IMR-90 (cell line): Measurements from ENCODE around the gene NKTR. TPM values are rescaled to one million over a fixed set of nuclear protein-coding genes. Genes with fewer than 3 reads are reported as not detected.

Experiments
- ATAC-seq: fragments of 200-7000 bp; cut with Tn5 transposase; 2 replicates; pipeline ENCODE4 v1.9.1; 2020; ENCODE audit warnings: low read depth, mild to moderate bottlenecking, moderate library complexity
- BruUV-seq: library from RNA; stranded (reverse); fragments of 400-500 nt; replicated peaks from 2 replicates; lab custom pipeline; 2021; lab: Mats Ljungman, UMichigan
- CTCF ChIA-PET: fragments of 300-600 bp; formaldehyde crosslinking; extraction: SDS; loops from one replicate; lab custom pipeline; 2021; ENCODE audit warnings: antibody characterized with exemption; lab: Yijun Ruan, JAX
- POLR2A ChIA-PET: fragments of 300-600 bp; sonication (Branson Sonifier 250); formaldehyde crosslinking; loops from one replicate; lab custom pipeline; 2022; ENCODE audit warnings: antibody characterized with exemption; ENCODE audit not compliant: unreplicated experiment; lab: Charles Lee
- DNase-seq: peaks from one replicate; pipeline ENCODE4 v3.0.0; 2013
- H2AFZ ChIP-seq: replicated peaks from 2 replicates; pipeline ENCODE3; 2013; ENCODE audit warnings: low read length, mild to moderate bottlenecking; ENCODE audit not compliant: poor library complexity
- H2AK5ac ChIP-seq: 2 replicates; pipeline ENCODE4 v1.6.1; 2013; ENCODE audit warnings: low read depth, low read length, inconsistent platforms
- H2AK9ac ChIP-seq: replicated peaks from 2 replicates; pipeline ENCODE3; 2013; ENCODE audit warnings: mild to moderate bottlenecking, low read depth, low read length, moderate library complexity; ENCODE audit not compliant: poor library complexity
- H2BK120ac ChIP-seq: 2 replicates; pipeline ENCODE4 v1.6.1; 2013; ENCODE audit warnings: low read depth, low read length, inconsistent platforms
- H2BK15ac ChIP-seq: 3 replicates; pipeline ENCODE4 v1.6.1; 2013; ENCODE audit warnings: low read depth, low read length, inconsistent platforms
- H2BK20ac ChIP-seq: 2 replicates; pipeline ENCODE4 v1.6.1; 2013; ENCODE audit warnings: low read depth, mild to moderate bottlenecking, inconsistent platforms, low read length, moderate library complexity
- H2BK5ac ChIP-seq: 2 replicates; pipeline ENCODE4 v1.6.1; 2013; ENCODE audit warnings: mild to moderate bottlenecking, low read depth, low read length, inconsistent platforms; ENCODE audit not compliant: poor library complexity, severe bottlenecking
- H3K14ac ChIP-seq: replicated peaks from 2 replicates; pipeline ENCODE4 v1.6.1; 2013; ENCODE audit warnings: low read depth, low read length, inconsistent platforms
- H3K18ac ChIP-seq: 2 replicates; pipeline ENCODE4 v1.6.1; 2013; ENCODE audit warnings: low read depth, low read length, control low read depth
- H3K23ac ChIP-seq: 2 replicates; pipeline ENCODE4 v1.6.1; 2013; ENCODE audit warnings: low read depth, low read length, inconsistent platforms
- H3K27ac ChIP-seq: 2 replicates; pipeline ENCODE4 v1.5.1; 2013; ENCODE audit warnings: mild to moderate bottlenecking, control low read depth, low read length; ENCODE audit not compliant: insufficient read depth
- H3K27me3 ChIP-seq: 2 replicates; pipeline ENCODE4 v1.6.1; 2013; ENCODE audit warnings: low read length; ENCODE audit not compliant: control insufficient read depth, insufficient read depth
- H3K36me3 ChIP-seq: 2 replicates; pipeline ENCODE4 v1.6.1; 2013; ENCODE audit warnings: low read length, mixed read lengths; ENCODE audit not compliant: control insufficient read depth, insufficient read depth
- H3K4ac ChIP-seq: 2 replicates; pipeline ENCODE4 v1.6.1; 2013; ENCODE audit warnings: low read depth, low read length, inconsistent platforms
- H3K4me1 ChIP-seq: 2 replicates; pipeline ENCODE4 v1.6.1; 2013; ENCODE audit warnings: low read length, mixed read lengths; ENCODE audit not compliant: control insufficient read depth, insufficient read depth
- H3K4me2 ChIP-seq: 2 replicates; pipeline ENCODE4 v1.6.1; 2013; ENCODE audit warnings: low read depth, mild to moderate bottlenecking, control low read depth, low read length, moderate library complexity
- H3K4me3 ChIP-seq: 2 replicates; pipeline ENCODE4 v1.5.1; 2013; ENCODE audit warnings: low read depth, mild to moderate bottlenecking, control low read depth, low read length, moderate library complexity; ENCODE audit not compliant: insufficient read depth
- H3K56ac ChIP-seq: 2 replicates; pipeline ENCODE4 v1.6.1; 2013; ENCODE audit warnings: low read length, inconsistent platforms; ENCODE audit not compliant: insufficient read depth; ENCODE audit errors: extremely low read depth
- H3K79me1 ChIP-seq, 2 experiments: 2 replicates each; pipeline ENCODE4 v1.6.1; 2013; ENCODE audit warnings: low read length in 2 of 2, inconsistent platforms in 1 of 2, low read depth in 1 of 2
- H3K9ac ChIP-seq: 2 replicates; pipeline ENCODE4 v1.6.1; 2013; ENCODE audit warnings: low read depth, low read length, control low read depth
- H3K9me1 ChIP-seq: 2 replicates; pipeline ENCODE4 v1.6.1; 2013; ENCODE audit warnings: low read length, inconsistent platforms; ENCODE audit not compliant: insufficient read depth
- H3K9me3 ChIP-seq: 2 replicates; pipeline ENCODE4 v1.6.1; 2013; ENCODE audit warnings: low read length; ENCODE audit not compliant: control insufficient read depth, insufficient read depth
- H4K20me1 ChIP-seq: 2 replicates; pipeline ENCODE4 v1.6.1; 2013; ENCODE audit warnings: low read length, inconsistent platforms; ENCODE audit not compliant: insufficient read depth
- H4K5ac ChIP-seq: 2 replicates; pipeline ENCODE4 v1.6.1; 2013; ENCODE audit warnings: mild to moderate bottlenecking, low read depth, low read length, control low read depth
- H4K8ac ChIP-seq, 2 experiments: 2 replicates each; pipeline ENCODE4 v1.6.1; 2013; ENCODE audit warnings: low read depth in 2 of 2, low read length in 2 of 2, control low read depth in 1 of 2, inconsistent platforms in 1 of 2
- H4K91ac ChIP-seq: 2 replicates; pipeline ENCODE4 v1.6.1; 2013; ENCODE audit warnings: low read depth, low read length, inconsistent platforms; ENCODE audit not compliant: insufficient read depth
- CEBPB ChIP-seq: IDR thresholded peaks from 2 replicates; pipeline ENCODE4 v1.6.1; 2012; ENCODE audit warnings: low read depth, low read length, improper control_type of control experiment
- MAFK ChIP-seq: IDR thresholded peaks from 2 replicates; pipeline ENCODE4 v1.6.1; 2012; ENCODE audit warnings: low read depth, low read length, improper control_type of control experiment
- MAZ ChIP-seq: IDR thresholded peaks from 2 replicates; pipeline ENCODE4 v1.6.1; 2012; ENCODE audit warnings: low read depth, mild to moderate bottlenecking, low read length, improper control_type of control experiment, moderate library complexity, borderline replicate concordance
- RAD21 ChIP-seq: IDR thresholded peaks from 2 replicates; pipeline ENCODE4 v1.6.1; 2012; ENCODE audit warnings: low read length, improper control_type of control experiment
- WGBS, 2 experiments: methylation state at CpG; one replicate each; pipeline versions ENCODE4 v1.1.5 to v1.1.7; 2013; ENCODE audit warnings: missing lambda C conversion rate in 2 of 2; ENCODE audit not compliant: insufficient read length in 1 of 2; ENCODE audit errors: extremely low coverage in 2 of 2; 5-methylcytosine and 5-hydroxymethylcytosine counted together
- dilution Hi-C: fragments of 300-500 bp; cut with HindIII; formaldehyde crosslinking; loops from one replicate; pipeline ENCODE4 v1.14.3; 2018; ENCODE audit warnings: low sequenced_read_pairs; ENCODE audit not compliant: unreplicated experiment
- in situ Hi-C: fragments of 300-500 bp; cut with MboI; formaldehyde crosslinking; loops from 3 replicates; pipeline ENCODE4 v1.14.3; 2019; ENCODE audit warnings: low sequenced_read_pairs, inconsistent platforms, mixed read lengths
- intact Hi-C: fragments of 100-400 bp; cut with micrococcal nuclease; formaldehyde crosslinking; loops from 2 replicates; pipeline ENCODE4 v1.10.0; 2022
- polyA plus RNA-seq, 3 experiments: library from polyadenylated mRNA; depleted of rRNA; stranded (reverse); fragments of >200 nt; gene quantifications; 2 replicates each; pipeline ENCODE4 v1.2.3, GENCODE V29; 2012; ENCODE audit warnings: low replicate concordance in 1 of 3
- total RNA-seq: library from RNA; depleted of rRNA; stranded (reverse); fragments of >200 nt; gene quantifications from 2 replicates; pipeline ENCODE4 v1.2.3, GENCODE V29; 2012

Gene NKTR
- total and polyA plus RNA-seq, 2 of the 4 experiments (the other 2 are of a cell fraction), result 24.0 to 30.7 TPM

DNA sequence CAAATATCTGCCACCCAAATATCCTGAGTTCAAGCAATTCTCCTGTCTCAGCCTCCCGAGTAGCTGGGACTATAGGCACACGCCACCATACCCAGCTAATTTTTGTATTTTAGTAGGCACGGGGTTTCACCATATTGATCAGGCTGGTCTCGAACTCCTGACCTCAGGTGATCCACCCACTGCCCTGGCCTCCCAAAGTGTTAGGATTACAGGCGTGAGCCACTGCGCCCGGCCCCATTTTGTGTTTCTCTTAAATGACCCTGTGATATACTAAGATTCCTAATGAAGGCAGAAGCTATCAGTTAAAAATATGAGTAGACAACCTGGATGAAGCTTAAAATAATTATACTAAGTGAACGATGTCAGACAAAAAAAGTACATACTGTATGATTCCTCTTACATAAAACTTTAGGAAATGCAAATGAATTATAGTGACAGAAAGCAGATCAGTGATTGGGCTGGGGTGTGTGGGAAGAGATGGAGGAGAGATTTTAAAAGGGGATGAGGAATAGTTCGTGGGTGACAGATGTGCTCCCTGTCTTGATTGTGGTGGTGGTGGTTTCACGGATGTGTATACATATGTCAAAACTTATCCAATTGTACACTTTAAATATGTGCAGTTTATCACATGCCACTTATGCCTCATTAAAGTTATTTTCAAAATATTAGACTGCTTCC is 81.0 kb downstream of the NKTR start:
- Histone ChIP-seq H2AK9ac (no peak overlapping the region), H3K56ac (no peak overlapping the region), H3K4ac (no peak overlapping the region), H3K9ac (no peak overlapping the region), H3K4me2 (no peak overlapping the region), H3K14ac (no peak overlapping the region), H3K27ac (no peak overlapping the region), H2BK5ac (no peak overlapping the region), H3K18ac (no peak overlapping the region), H3K79me1 (no peaks in the 10 kb centered on the region), H3K27me3 (peaks cover 10% of the 10 kb centered on the region), H3K9me3 (peaks cover 6% of the 10 kb centered on the region), H2BK20ac (no peak overlapping the region), H2BK15ac (no peak overlapping the region; the same call in 2 of the 3 replicates), H2BK120ac (no peak overlapping the region), H2AK5ac (no peak overlapping the region), H4K8ac (no peak overlapping the region), H4K5ac (no peak overlapping the region), H3K4me1 (peaks cover 7% of the 10 kb centered on the region), H4K20me1 (no peaks in the 10 kb centered on the region; the same call in 1 of the 2 replicates), H3K9me1 (peaks cover 5% of the 10 kb centered on the region), H4K91ac (no peak overlapping the region), H3K36me3 (no peaks in the 10 kb centered on the region), H3K4me3 (no peak overlapping the region), H3K23ac (no peak overlapping the region), H2AFZ (no peak overlapping the region)
- 100% methylated on average over 1 of the region's 10 CpGs; no CpG with 5 or more reads in 1 of the 2 experiments for WGBS, 2 experiments
- in situ Hi-C loops (no loop called here), dilution Hi-C loops (no loop called here), intact Hi-C loops (no loop called here)
- DNase-seq (no peak), ATAC-seq (no peak)
- TF ChIP-seq CEBPB (no peak), MAZ (no peak), MAFK (no peak), RAD21 (no peak)
- ChIA-PET CTCF (no interaction called here), POLR2A (no interaction called here)
- no TSS peak for BruUV-seq
